Tongue (tissue), 2 donors: ENCODE measurements around the gene CELF2. TPM values are rescaled to one million over a fixed set of nuclear protein-coding genes. Genes with fewer than 3 reads are reported as not detected.
A peak's percentile ranks its signal among the peaks of the same experiment; 100 is the strongest.
"Not testable (repeated sequence)": the region's sequence is repeated elsewhere in the genome, so short reads cannot be mapped to it uniquely, and the experiment has no call there.

ENCODE experiments used
- DNase-seq: peaks from one replicate; pipeline ENCODE4 v3.0.0-alpha.2; 2015
- total RNA-seq: library from RNA; depleted of rRNA; stranded (reverse); fragments of >200 nt; gene quantifications from one replicate; pipeline ENCODE4 v1.2.3, GENCODE V29; 2014

The CELF2 gene
- total RNA-seq, 1 donor from 2014 or later = 57.5 TPM

- DNase-seq = peak; percentile 65
These were observed 339.8 kb downstream of the CELF2 start for GRCh38 chr10:11357439-11357838.

GRCh38 chr10:11358011-11358410, 340.3 kb downstream of the CELF2 start:
- DNase-seq = no peak

- DNase-seq = no peak
These were observed 341.4 kb downstream of the CELF2 start for GRCh38 chr10:11358923-11359575.

- DNase-seq = peak; percentile 81
These were observed 342.2 kb downstream of the CELF2 start for GRCh38 chr10:11359869-11360268.

GRCh38 chr10:11363497-11363896, 345.8 kb downstream of the CELF2 start:
- DNase-seq = no peak

- DNase-seq = no peak
These were observed 346.6 kb downstream of the CELF2 start for GRCh38 chr10:11364241-11364640.

GRCh38 chr10:11366889-11367288, 349.2 kb downstream of the CELF2 start:
- DNase-seq = not testable (repeated sequence)

GRCh38 chr10:11367505-11367904, 349.8 kb downstream of the CELF2 start:
- no peak for DNase-seq

GRCh38 chr10:11373717-11374171, 356.1 kb downstream of the CELF2 start:
- no peak for DNase-seq

- no peak for DNase-seq
These were observed 359.6 kb downstream of the CELF2 start for GRCh38 chr10:11377267-11377666.

- no peak for DNase-seq
These were observed 361.2 kb downstream of the CELF2 start for GRCh38 chr10:11378835-11379234.

GRCh38 chr10:11379771-11380170, 362.1 kb downstream of the CELF2 start:
- no peak for DNase-seq

GRCh38 chr10:11381023-11381422, 363.4 kb downstream of the CELF2 start:
- no peak for DNase-seq

- DNase-seq = no peak
These were observed 363.8 kb downstream of the CELF2 start for GRCh38 chr10:11381511-11381910.

- no peak for DNase-seq
These were observed 364.5 kb downstream of the CELF2 start for GRCh38 chr10:11382187-11382586.

GRCh38 chr10:11386044-11386443, 368.4 kb downstream of the CELF2 start:
- no peak for DNase-seq
